Cardiac septum (tissue), 1 donor: ENCODE measurements around the gene CCDC169. TPM values are rescaled to one million over a fixed set of nuclear protein-coding genes. Genes with fewer than 3 reads are reported as not detected.

Experiments used
- DNase-seq: peaks from one replicate; pipeline ENCODE4 v3.0.0-alpha.2; 2020; ENCODE audit warnings: low spot score
- intact Hi-C: fragments of 100-400 bp; cut with DNase I; formaldehyde crosslinking; loops from one replicate; pipeline ENCODE4 v1.14.0; 2022
- total RNA-seq: library from RNA; stranded (reverse); fragmentation: NEBNext Ultra II Directional; extraction: Animal tissue kit (Norgen Biotek cat#: 25700); gene quantifications from one replicate; pipeline ENCODE4 v1.2.1, GENCODE V29; 2021
- donor health status: DM: no; HTN: no; CAD: no.

Gene CCDC169
- total RNA-seq, 1 donor from 2014 or later, result 2.2 TPM

- intact Hi-C loops, result no loop called here
Observed at GRCh38 chr13:36251526-36251925, 46.1 kb downstream of the CCDC169 start.

GRCh38 chr13:36251017-36251416 is 46.6 kb downstream of the CCDC169 start:
- intact Hi-C loops, result no loop called here
- DNase-seq, result no peak

More at GRCh38 chr13:36251526-36251925, 46.1 kb downstream of the CCDC169 start:
- DNase-seq, result no peak

DNA sequence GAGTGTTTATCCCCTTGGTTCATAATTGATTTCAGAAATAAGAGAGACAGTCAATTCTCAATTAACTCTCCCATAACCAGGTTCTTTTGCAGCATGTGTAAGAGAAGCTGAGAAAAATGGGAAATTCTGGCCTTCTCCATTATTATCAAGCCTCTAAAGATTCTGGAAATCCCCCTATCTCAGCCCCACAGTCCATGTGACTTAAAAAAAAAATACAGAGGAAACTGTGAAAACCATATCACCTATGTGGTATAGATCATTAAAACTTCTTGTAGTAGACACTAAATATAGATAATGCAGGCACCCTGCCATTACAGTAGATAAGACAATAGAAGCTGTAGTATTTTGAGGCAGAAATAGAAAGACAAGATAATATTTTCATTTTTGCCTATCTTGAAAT is 48.9 kb downstream of the CCDC169 start:
- no peak for DNase-seq
- intact Hi-C loops, result no loop called here

DNA sequence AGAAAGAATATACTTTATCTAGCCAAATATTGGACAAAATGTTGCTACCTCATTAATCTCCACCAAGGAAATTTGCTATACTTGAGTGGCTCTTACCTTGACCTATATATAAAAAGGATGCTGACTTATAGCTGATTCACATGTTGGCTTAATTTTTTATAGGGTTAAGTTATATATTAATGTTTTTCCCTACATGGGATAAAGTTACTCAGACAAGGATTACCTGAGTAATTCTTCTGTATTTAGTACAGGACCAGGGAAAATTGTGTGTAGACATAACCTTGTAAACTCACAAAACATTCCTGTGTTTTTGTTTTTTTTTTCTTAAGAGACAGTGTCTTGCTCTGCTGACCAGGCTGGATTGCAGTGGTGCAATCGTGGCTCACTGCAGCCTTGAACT is 52.6 kb downstream of the CCDC169 start:
- no peak for DNase-seq
- intact Hi-C loops, result no loop called here

DNA sequence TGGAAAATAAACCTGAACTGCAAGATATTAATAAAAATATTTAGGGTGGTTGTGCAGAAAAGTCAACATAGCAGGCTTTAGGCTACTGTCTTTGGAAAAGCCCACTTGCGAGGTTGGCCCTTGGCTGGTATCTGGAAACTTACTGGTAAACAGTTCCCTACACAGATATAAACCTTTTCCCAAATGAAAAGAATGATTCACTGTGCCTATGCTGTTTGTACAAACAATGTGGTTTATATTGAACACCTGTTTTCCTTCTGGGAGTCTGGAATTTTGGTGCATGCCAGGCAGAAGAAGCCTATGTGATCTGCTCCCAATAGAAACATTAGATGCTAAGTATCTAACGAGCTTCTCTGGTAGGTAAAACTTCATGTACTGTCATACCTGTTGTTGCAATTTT is 53.5 kb downstream of the CCDC169 start:
- intact Hi-C loops, result no loop called here

DNA sequence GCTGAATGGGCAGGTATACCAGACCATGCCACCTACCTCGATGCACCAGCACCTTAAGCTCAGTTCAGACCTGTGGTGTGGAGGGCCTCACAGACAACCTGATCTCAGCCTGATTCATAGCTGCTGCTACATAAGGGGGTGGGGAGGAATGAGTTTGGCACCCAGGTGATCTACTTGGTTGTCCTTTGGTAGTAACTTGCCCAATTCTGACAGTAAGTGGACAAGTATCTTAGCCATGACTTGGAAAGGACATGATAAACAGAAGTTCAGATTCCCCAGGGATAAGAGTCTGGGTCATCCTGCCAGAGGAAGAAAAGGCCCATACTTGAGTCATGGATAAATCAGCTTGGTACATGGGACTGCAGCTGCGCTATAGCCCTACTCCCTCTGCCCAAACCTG is 54.9 kb downstream of the CCDC169 start:
- intact Hi-C loops, result no loop called here
- no peak for DNase-seq

More for the DNA sequence above, 53.5 kb downstream of the CCDC169 start:
- no peak for DNase-seq

GRCh38 chr13:36231236-36231635 is 66.4 kb downstream of the CCDC169 start:
- DNase-seq, result no peak
- intact Hi-C loops, result no loop called here

DNA sequence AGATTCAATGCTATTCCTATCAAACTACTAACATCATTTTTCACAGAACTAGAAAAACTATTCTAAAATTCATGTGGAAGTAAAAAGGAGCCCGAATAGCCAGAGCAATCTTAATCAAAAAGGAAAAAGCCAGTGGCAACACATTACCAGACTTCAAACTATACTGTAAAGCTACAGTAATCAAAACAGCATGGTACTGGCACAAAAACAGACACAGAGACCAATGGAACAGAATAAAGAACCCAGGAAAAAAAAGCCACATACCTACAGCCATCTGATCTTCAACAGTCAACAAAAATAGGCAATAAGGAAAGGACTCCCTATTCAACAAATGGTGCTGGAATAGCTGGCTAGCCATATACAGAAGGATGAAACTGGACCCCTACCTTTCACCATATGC is 72.9 kb downstream of the CCDC169 start:
- intact Hi-C loops, result no loop called here
- DNase-seq, result no peak

DNA sequence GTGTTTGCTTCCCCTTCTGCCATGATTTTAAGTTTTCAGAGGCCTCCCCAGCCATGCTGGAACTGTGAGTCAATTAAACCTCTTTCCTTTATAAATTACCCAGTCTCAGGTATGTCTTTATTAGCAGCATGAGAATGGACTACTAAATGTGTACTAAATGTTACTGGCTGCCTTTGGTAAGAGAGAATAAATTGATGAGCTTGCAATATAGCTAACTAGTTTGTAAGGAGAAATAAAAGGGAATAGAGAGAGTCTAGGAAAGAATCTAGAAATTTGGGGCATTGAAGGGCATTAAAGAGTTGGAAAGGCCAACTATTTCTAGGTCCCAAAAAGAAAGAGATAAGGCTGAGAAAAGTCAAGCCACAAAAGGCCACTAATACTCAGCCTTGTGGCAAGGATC is 77.7 kb downstream of the CCDC169 start:
- intact Hi-C loops, result no loop called here
- DNase-seq, result no peak

DNA sequence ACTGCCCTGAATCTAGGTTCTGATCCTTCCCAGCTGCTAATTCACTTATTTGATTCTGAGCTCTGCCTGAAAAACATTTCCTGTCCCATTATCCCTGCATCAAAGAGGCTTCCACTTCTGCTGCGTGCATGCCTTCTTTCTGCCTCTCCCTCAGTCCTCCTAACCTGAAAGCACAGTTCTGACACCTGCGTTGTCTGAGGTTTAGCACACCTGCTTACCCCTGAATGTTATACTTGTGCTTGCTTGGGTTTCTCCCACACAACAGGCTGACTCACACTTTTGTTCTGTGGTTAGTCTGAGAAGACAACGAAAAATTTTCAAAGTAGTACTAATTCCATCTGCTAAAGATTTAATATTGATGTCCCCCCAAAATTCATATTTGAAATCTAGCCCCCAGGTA is 80.2 kb downstream of the CCDC169 start:
- no peak for DNase-seq
- intact Hi-C loops, result no loop called here

GRCh38 chr13:36214163-36214921 is 83.3 kb downstream of the CCDC169 start, which contains the start of gene SOHLH2:
Gene SOHLH2 (minus strand): TSS chr13:36214556. CDS start chr13:36214526, 30 bp downstream.
- intact Hi-C loops, result no loop called here
- DNase-seq, result no peak

DNA sequence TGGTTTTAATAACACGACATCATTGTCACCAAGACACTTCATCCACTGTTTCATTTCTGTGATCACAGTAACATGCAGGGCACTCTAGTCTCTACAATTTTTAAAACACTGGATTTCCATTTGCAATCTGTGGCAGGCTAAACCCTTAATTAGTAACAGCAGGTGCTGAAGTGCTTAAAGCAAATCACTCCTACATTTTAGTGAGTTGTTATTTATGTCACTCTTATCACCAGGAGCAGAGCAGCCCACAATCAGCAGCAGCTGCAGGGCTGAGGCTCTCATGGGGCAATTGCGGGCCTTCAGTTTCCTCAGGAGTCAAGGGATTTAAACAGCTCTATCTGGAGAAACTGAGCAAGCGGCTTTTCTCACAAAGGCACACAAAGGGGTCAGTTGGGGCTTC is 84.8 kb downstream of the CCDC169 start:
- DNase-seq, result no peak
- intact Hi-C loops, result no loop called here

GRCh38 chr13:36211567-36211966 is 86.0 kb downstream of the CCDC169 start:
- no peak for DNase-seq
- intact Hi-C loops, result no loop called here

GRCh38 chr13:36210738-36211137 is 86.9 kb downstream of the CCDC169 start:
- intact Hi-C loops, result no loop called here

DNA sequence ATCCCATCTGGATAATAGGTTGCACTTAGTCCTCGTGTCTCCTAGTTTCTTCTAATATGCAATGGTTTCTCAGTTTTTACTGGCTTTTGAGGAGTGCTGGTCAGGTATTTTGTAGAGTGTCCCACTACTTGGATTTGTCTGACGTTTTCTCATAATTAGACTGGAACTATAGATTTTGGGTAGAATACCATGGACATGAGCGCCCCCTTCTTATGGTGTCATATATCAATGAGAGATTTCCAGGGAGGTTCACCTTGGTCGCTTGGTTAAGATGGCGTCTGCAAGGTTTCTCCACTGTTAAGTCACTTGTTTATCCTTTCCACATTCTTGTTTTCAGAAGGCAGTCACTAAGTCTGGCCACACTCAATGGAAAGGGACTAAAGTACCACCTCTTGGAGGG is 89.9 kb downstream of the CCDC169 start:
- no peak for DNase-seq
- intact Hi-C loops, result no loop called here

More at GRCh38 chr13:36210738-36211137, 86.9 kb downstream of the CCDC169 start:
- DNase-seq, result no peak

GRCh38 chr13:36193151-36193855 is 104.3 kb downstream of the CCDC169 start:
- intact Hi-C loops, result no loop called here
- no peak for DNase-seq

GRCh38 chr13:36192166-36192565 is 105.4 kb downstream of the CCDC169 start:
- DNase-seq, result no peak
- intact Hi-C loops, result no loop called here

DNA sequence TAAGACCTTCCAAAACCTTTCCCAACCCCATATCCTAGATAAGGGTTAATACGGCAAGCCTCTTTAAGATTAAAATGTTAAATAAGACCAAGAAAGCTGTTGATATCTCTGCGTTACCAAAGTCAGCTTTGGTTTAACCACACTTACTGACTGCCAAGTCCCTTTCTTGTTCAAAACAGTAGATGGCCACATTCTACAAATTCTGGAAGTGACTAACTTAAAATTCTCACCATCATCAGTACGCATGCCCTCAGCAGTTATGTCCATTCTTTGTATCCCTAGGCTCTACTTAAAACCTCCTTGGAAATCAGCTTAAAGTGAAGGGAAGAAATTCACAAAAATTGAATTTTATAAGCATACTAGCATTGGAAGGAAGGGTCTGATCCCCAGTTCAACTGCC is 106.8 kb downstream of the CCDC169 start:
- no peak for DNase-seq
- intact Hi-C loops, result no loop called here

GRCh38 chr13:36188441-36188840 is 109.2 kb downstream of the CCDC169 start:
- intact Hi-C loops, result no loop called here
- no peak for DNase-seq

- intact Hi-C loops, result no loop called here
- DNase-seq, result no peak
Observed at GRCh38 chr13:36183901-36184300, 113.7 kb downstream of the CCDC169 start.
